Measurements from ENCODE around the gene PTPRR. TPM values are rescaled to one million over a fixed set of nuclear protein-coding genes. Genes with fewer than 3 reads are reported as not detected.
A peak's percentile ranks its signal among the peaks of the same experiment; 100 is the strongest.

PTPRR gene
- total RNA-seq, 4 donors from 2014 or later = not detected

GRCh38 chr12:70691018-70691672 lies 229.4 kb downstream of the PTPRR start:
- TF ChIP-seq POLR2A (IDR thresholded peaks at IDR 0.05) (no peak), POLR2AphosphoS5 (IDR thresholded peaks at IDR 0.05) (no peak), EP300 (IDR thresholded peaks at IDR 0.05) (no peak), CTCF (IDR thresholded peaks at IDR 0.05) (no peak)
- Histone ChIP-seq H3K9me3 (no peaks in the 10 kb centered on the region), H3K27ac (peak overlapping the region; percentile 34), H3K4me3 (no peak overlapping the region), H3K4me1 (no peaks in the 10 kb centered on the region), H3K27me3 (no peaks in the 10 kb centered on the region), H3K36me3 (no peaks in the 10 kb centered on the region)
- 74% methylated on average over 5 of the region's 5 CpGs for WGBS
- no peak for DNase-seq (ENCODE audit: low spot score in 2 of 2)

GRCh38 chr12:70686907-70687306 lies 233.6 kb downstream of the PTPRR start:
- no peaks in the 10 kb centered on the region for H3K27me3 ChIP-seq
- 66% methylated on average over 1 of the region's 1 CpG for WGBS
- DNase-seq (ENCODE audit: low spot score in 2 of 2) = no peak
- H3K36me3 ChIP-seq = no peaks in the 10 kb centered on the region
- no peaks in the 10 kb centered on the region for H3K4me1 ChIP-seq
- no peak for TF ChIP-seq EP300 (IDR thresholded peaks at IDR 0.05)
- no peak for TF ChIP-seq POLR2AphosphoS5 (IDR thresholded peaks at IDR 0.05)
- TF ChIP-seq POLR2A (IDR thresholded peaks at IDR 0.05) = no peak
- no peak for TF ChIP-seq CTCF (IDR thresholded peaks at IDR 0.05)
- no peak overlapping the region for H3K4me3 ChIP-seq
- no peak overlapping the region for H3K27ac ChIP-seq
- H3K9me3 ChIP-seq = no peaks in the 10 kb centered on the region

GRCh38 chr12:70686299-70686698 lies 234.2 kb downstream of the PTPRR start:
- Histone ChIP-seq H3K36me3 (no peaks in the 10 kb centered on the region), H3K4me3 (no peak overlapping the region), H3K27me3 (no peaks in the 10 kb centered on the region), H3K4me1 (no peaks in the 10 kb centered on the region), H3K9me3 (no peaks in the 10 kb centered on the region), H3K27ac (no peak overlapping the region)
- WGBS = 67% methylated on average over 2 of the region's 2 CpGs
- no peak for DNase-seq (ENCODE audit: low spot score in 2 of 2)
- TF ChIP-seq EP300 (IDR thresholded peaks at IDR 0.05) = no peak
- no peak for TF ChIP-seq POLR2A (IDR thresholded peaks at IDR 0.05)
- no peak for TF ChIP-seq POLR2AphosphoS5 (IDR thresholded peaks at IDR 0.05)
- no peak for TF ChIP-seq CTCF (IDR thresholded peaks at IDR 0.05)

- WGBS = 68% methylated on average over 3 of the region's 3 CpGs
- H3K4me1 ChIP-seq = no peaks in the 10 kb centered on the region
- H3K27ac ChIP-seq = no peak overlapping the region
- no peak for TF ChIP-seq POLR2AphosphoS5 (IDR thresholded peaks at IDR 0.05)
- TF ChIP-seq EP300 (IDR thresholded peaks at IDR 0.05) = no peak
- no peak for TF ChIP-seq POLR2A (IDR thresholded peaks at IDR 0.05)
- no peak overlapping the region for H3K4me3 ChIP-seq
- DNase-seq (ENCODE audit: low spot score in 2 of 2) = no peak
- no peaks in the 10 kb centered on the region for H3K9me3 ChIP-seq
- no peaks in the 10 kb centered on the region for H3K27me3 ChIP-seq
- no peaks in the 10 kb centered on the region for H3K36me3 ChIP-seq
These were observed 236.6 kb downstream of the PTPRR start for GRCh38 chr12:70683976-70684375.

- H3K27me3 ChIP-seq = no peaks in the 10 kb centered on the region
- no peak overlapping the region for H3K4me3 ChIP-seq
- no peak overlapping the region for H3K27ac ChIP-seq
- H3K36me3 ChIP-seq = no peaks in the 10 kb centered on the region
- no peaks in the 10 kb centered on the region for H3K9me3 ChIP-seq
- TF ChIP-seq POLR2AphosphoS5 (IDR thresholded peaks at IDR 0.05) = no peak
- TF ChIP-seq EP300 (IDR thresholded peaks at IDR 0.05) = no peak
- TF ChIP-seq POLR2A (IDR thresholded peaks at IDR 0.05) = no peak
- TF ChIP-seq CTCF (IDR thresholded peaks at IDR 0.05) = no peak
- WGBS = 88% methylated on average over 5 of the region's 5 CpGs
- no peak for DNase-seq (ENCODE audit: low spot score in 2 of 2)
- no peaks in the 10 kb centered on the region for H3K4me1 ChIP-seq
These were observed 248.8 kb downstream of the PTPRR start for GRCh38 chr12:70671698-70672097.

- Histone ChIP-seq H3K4me3 (no peak overlapping the region), H3K27ac (no peak overlapping the region), H3K4me1 (no peaks in the 10 kb centered on the region), H3K36me3 (no peaks in the 10 kb centered on the region), H3K9me3 (no peaks in the 10 kb centered on the region), H3K27me3 (no peaks in the 10 kb centered on the region)
- DNase-seq (ENCODE audit: low spot score in 2 of 2) = no peak
- no peak for TF ChIP-seq EP300 (IDR thresholded peaks at IDR 0.05)
- no peak for TF ChIP-seq CTCF (IDR thresholded peaks at IDR 0.05)
- no peak for TF ChIP-seq POLR2AphosphoS5 (IDR thresholded peaks at IDR 0.05)
- WGBS = 64% methylated on average over 3 of the region's 3 CpGs
These were observed 249.6 kb downstream of the PTPRR start for GRCh38 chr12:70670948-70671347.

All from suprapubic skin (tissue), 4 donors.